Measurements from ENCODE around the gene SNAP29. TPM values are rescaled to one million over a fixed set of nuclear protein-coding genes. Genes with fewer than 3 reads are reported as not detected.

SNAP29 gene
- total and polyA plus RNA-seq, 12 donors, result 9.9 to 43.6 (median 26.1) TPM

GRCh38 chr22:20875296-20875695 lies 16.5 kb downstream of the SNAP29 start:
- Histone ChIP-seq H3K4me1 (no peaks in the 10 kb centered on the region), H3K36me3 (peaks cover 0 to 86% (median 23%) of the 10 kb centered on the region in 9 donors), H3K4me3 (no peak overlapping the region), H3K9me3 (no peaks in the 10 kb centered on the region), H3K27me3 (no peaks in the 10 kb centered on the region), H3K27ac (no peak overlapping the region)
- no peak for ATAC-seq
- WGBS, 2 donors, result 84 to 89% methylated on average over 1 of the region's 1 CpG
- DNase-seq, result no peak
- no peak for TF ChIP-seq CTCF (IDR thresholded peaks at IDR 0.05)
- intact Hi-C loops (cut with DNase I), result no loop called here

GRCh38 chr22:20877715-20878114 lies 18.9 kb downstream of the SNAP29 start:
- H3K27ac ChIP-seq, result no peak overlapping the region
- peaks cover 0 to 87% (median 22%) of the 10 kb centered on the region in 9 donors for H3K36me3 ChIP-seq
- no peaks in the 10 kb centered on the region for H3K9me3 ChIP-seq
- H3K27me3 ChIP-seq, result no peaks in the 10 kb centered on the region
- DNase-seq, result no peak
- no peak for ATAC-seq
- no peak for TF ChIP-seq CTCF (IDR thresholded peaks at IDR 0.05)
- H3K4me1 ChIP-seq, result no peaks in the 10 kb centered on the region
- intact Hi-C loops (cut with DNase I), result no loop called here
- no peak overlapping the region for H3K4me3 ChIP-seq
- WGBS, 2 donors, result 90 to 94% methylated on average over 3 of the region's 3 CpGs

- no peak overlapping the region for H3K4me3 ChIP-seq
- no peak for ATAC-seq
- intact Hi-C loops (cut with DNase I), result loop anchor here in 3 of 10 donors (10.0 kb wide), 2 partner anchors 104 to 124 kb away; partner anchors contain the start of genes THAP7 (in 2 of the 3) and LZTR1 (in 1 of the 3)
- WGBS, 2 donors, result 84 to 91% methylated on average over 5 of the region's 5 CpGs
- TF ChIP-seq CTCF (IDR thresholded peaks at IDR 0.05), result no peak
- H3K4me1 ChIP-seq, result peaks cover 0 to 16% (median 11%) of the 10 kb centered on the region in 9 donors
- no peaks in the 10 kb centered on the region for H3K27me3 ChIP-seq
- DNase-seq, result no peak
- no peak overlapping the region for H3K27ac ChIP-seq
- H3K36me3 ChIP-seq, result peaks cover 0 to 90% (median 30%) of the 10 kb centered on the region in 9 donors
- no peaks in the 10 kb centered on the region for H3K9me3 ChIP-seq
These were observed 22.4 kb downstream of the SNAP29 start for GRCh38 chr22:20881231-20881630.

GRCh38 chr22:20881869-20882815 lies 23.3 kb downstream of the SNAP29 start:
- H3K36me3 ChIP-seq, result peaks cover 0 to 90% (median 30%) of the 10 kb centered on the region in 9 donors
- no peaks in the 10 kb centered on the region for H3K9me3 ChIP-seq
- WGBS, 2 donors, result 90 to 91% methylated on average over 9 of the region's 9 CpGs
- DNase-seq (no peak), ATAC-seq (no peak)
- TF ChIP-seq CTCF (IDR thresholded peaks at IDR 0.05), result no peak
- H3K4me3 ChIP-seq, result no peak overlapping the region
- no peak overlapping the region for H3K27ac ChIP-seq
- intact Hi-C loops (cut with DNase I), result loop anchor here in 3 of 10 donors (10.0 kb wide), 2 partner anchors 103 to 123 kb away; partner anchors contain the start of genes THAP7 (in 2 of the 3) and LZTR1 (in 1 of the 3)
- no peaks in the 10 kb centered on the region for H3K27me3 ChIP-seq
- peaks cover 0 to 19% (median 11%) of the 10 kb centered on the region in 9 donors for H3K4me1 ChIP-seq

Measured in heart right ventricle (tissue), 16 donors.